RCC 7860 (cell line): ENCODE measurements around the gene GPRASP2.
"Not testable (repeated sequence)": the region's sequence is repeated elsewhere in the genome, so short reads cannot be mapped to it uniquely, and the experiment has no call there.

Experiments
- DNase-seq: peaks from one replicate; pipeline ENCODE4 v3.0.0-alpha.2; 2015; ENCODE audit warnings: low spot score
- FAIRE-seq: peaks from 2 replicates; lab custom pipeline; 2012; peaks lifted over from hg19 to GRCh38; lab: Jason Lieb, UNC

GPRASP2 gene

DNA sequence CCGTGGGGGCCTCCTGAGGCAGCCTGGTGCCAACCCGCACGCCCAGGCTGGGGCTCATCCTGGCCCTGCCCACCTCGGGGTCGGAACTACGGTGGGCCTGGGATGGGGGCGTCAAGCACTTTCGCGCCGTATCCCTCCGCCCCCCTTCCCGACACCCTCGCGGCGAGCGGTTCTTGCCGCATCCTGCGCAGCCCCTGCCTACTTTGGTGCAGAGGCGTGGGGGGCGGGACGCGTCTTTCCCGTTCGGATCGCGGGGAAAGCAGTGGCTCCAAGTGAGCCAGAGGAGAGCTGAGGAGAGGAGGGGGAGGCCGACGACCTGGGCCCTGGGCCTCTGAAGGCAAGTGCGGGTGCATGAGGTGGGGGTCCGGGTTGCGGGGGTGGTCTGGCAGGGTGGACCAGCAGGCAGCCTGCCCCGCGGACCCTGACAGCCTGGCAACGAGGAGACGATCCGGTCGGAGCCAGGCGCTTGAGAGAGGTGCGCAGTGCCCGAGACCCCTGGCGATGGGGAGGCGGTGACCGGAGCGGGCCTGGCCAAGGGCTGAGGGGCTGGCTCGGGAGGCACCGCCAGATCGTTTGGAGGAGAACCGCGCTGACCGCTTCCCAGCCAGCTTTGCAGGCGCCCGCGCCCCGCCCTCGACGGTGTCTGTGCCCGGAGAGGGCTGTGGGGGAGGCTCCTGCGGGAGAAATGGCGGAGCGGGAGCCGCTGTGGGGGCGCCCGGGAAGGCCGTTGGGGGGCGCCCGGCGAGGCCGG is at the start of gene GPRASP2:
GPRASP2 (plus strand) TSS at position 233 of the 751 bp plus-strand sequence. CDS start 2,422 bp downstream, outside the sequence.
- no peak for FAIRE-seq
- no peak for DNase-seq

DNA sequence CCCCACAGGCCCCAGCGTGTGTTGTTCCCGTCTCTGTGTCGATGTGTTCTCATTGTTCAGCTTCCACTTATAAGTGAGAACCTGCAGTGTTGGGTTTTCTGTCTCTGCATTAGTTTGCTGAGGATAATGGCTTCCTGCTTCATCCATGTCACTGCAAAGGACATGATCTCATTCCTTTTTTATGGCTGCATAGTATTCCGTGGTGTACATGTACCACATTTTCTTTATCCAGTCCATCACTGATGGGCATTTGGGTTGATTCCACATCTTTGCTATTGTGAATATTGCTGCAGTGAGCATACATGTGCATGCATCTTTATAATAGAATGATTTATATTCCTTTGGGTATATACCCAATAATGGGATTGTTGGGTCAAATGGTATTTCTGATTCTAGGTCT is 48.4 kb upstream of the GPRASP2 start:
- not testable (repeated sequence) for DNase-seq, FAIRE-seq

DNA sequence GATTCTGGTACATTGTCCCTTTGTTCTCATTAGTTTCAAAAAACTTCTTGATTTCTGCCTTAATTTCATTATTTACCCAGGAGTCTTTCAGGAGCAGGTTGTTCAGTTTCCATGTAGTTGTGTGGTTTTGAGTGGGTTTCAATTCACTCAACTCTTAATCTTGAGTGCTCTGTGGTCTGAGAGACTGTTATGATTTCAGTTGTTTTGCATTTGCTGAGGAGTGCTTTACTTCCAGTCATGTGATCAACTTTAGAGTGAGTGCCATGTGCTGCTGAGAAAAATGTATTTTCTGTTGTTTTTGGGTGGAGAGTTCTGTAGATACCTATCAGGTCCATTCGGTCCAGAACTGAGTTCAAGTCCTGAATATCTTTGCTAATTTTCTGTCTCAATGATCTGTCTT is 45.2 kb upstream of the GPRASP2 start:
- DNase-seq, FAIRE-seq: not testable (repeated sequence)

DNA sequence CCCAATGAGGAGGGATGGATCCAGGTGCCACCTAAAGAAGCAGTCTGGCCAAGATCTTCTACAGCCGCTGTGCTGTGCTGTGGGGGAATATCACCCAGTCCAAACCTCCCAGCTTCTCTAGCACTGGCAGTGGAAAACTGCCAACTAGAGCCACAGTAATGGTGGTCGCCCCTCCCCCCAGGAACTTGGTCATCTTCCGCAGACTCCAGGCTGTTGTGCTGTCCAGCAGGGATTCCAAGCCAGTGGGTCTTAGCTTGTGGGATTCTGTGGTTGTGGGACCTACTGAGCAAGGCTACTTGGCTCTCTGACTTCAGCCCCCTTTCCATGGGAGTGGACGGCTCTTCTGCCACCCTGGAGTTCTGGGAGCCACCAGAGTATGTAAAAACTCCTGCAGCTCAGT is 42.7 kb upstream of the GPRASP2 start:
- DNase-seq (no peak), FAIRE-seq (no peak)

DNA sequence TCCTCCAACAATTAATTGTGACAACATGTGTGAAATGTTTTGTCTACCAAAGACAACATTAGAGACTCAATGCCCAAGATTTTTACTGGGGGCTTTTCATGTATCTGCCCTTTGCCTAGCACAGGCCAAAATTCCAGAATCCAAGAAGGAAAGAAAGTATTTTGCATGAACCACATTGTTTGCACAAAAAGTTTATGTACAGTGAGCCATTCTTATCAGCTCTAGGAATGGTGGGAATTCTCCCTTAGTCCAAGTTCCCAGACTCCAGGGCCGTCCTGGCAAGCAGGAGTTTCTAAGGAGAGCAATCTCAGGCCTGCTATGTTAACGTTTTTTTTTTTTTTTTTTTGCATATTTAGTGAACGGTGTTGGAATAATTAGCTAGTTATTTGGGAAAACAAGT is 39.4 kb upstream of the GPRASP2 start:
- no peak for DNase-seq
- no peak for FAIRE-seq

DNA sequence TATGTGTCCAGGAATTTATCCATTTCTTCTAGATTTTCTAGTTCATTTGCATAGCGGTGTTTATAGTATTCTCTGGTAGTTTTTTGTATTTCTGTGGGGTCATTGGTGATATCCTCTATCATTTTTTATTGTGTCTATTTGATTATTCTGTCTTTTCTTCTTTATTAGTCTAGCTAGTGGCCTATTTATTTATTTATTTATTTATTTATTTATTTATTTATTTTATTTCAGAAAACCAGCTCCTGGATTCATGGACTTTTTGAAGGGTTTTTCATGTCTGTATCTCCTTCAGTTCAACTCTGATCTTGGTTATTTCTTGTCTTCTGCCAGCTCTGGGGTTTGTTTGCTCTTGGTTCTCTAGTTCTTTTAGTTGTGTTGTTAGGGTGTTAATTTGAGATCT is 34.8 kb upstream of the GPRASP2 start:
- not testable (repeated sequence) for DNase-seq, FAIRE-seq

DNA sequence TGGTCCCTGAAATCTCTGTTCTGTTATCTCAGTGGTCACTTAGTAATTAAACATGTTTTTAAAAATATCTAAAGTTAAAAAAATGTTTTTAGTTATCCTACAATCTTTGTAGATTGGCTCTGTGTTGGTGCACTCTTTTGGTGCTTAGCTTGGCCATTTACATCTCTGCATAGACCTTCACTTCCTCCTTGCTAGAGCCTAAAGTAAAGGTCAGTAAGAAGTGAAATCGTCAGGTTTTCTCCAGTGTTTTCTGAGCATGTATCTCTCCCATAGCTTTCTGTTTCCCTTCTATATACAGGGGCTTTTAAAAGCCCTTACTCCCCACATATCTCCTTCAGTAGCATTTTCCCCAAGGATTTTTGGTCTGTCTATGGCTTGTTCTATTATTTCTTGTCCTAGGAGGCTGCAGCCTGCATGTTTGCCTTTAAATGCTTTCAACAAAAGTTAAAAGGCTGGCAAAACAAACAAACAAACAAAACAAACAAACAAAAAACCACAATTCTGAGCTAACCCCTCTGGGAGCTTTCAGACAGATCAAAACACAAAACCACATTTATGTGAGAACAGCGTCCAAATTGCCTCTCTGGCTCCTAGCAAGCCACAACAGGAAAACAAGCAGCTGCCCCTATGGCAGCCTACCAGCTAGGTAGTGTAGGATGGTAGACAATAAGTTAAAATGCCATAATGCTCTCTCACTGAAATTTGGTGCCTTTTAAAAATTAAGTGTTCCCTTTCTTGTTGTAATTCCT is 27.3 kb upstream of the GPRASP2 start:
- FAIRE-seq (no peak), DNase-seq (no peak)

DNA sequence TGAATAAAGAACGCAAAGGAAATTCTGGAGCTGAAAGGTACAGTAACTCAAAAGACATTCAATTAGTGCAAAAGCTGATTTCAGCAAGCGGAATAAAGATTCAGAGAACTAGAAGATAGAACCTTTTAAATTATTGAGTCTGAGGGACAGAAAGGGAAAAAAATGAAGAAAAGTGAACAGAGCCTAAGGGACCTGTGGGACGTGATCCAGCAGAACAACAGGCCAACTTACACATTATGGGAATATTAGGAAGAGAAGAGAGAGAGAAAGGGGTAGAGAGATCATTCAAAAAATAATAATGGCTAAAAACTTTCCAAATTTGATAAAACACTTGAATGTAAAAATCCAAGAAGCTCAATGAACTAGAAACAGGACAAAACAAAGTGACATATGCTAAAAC is 17.5 kb upstream of the GPRASP2 start:
- DNase-seq (no peak), FAIRE-seq (no peak)

DNA sequence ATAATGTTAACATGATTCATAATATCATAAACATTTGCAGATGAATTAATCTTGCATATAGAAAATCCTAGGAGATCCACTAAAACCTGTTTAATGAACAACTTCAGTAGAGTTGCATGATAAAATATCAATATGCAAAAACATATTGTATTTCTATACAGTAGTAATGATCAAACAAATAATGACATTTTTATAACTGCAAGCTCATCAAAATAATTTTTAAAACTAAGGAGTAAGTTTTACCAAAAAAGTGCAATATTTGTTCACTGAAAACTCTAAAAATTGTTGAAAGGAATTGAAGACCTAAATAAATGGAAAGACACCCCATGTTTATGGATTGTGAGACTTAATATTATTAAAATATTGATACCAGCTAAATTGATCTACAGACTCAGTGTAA is 15.9 kb upstream of the GPRASP2 start:
- FAIRE-seq: no peak
- no peak for DNase-seq

DNA sequence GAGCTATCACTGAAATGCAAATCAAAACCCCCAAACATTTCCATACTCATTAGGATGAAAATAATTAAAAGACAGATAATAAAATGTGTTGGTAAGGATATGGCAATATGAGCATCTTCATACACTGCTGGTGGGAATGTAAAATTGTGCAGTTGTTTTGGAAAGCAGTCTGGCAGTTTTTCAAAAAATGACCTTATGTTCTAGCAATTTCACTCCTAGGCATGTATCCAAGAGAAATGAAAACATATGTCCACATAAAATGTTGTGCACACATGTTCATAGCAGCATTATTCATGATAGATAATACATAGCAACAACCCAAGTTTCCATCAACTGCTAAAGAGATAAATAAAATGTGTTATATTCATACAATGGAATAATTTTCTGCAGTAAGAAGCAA is 14.8 kb upstream of the GPRASP2 start:
- no peak for DNase-seq
- no peak for FAIRE-seq

DNA sequence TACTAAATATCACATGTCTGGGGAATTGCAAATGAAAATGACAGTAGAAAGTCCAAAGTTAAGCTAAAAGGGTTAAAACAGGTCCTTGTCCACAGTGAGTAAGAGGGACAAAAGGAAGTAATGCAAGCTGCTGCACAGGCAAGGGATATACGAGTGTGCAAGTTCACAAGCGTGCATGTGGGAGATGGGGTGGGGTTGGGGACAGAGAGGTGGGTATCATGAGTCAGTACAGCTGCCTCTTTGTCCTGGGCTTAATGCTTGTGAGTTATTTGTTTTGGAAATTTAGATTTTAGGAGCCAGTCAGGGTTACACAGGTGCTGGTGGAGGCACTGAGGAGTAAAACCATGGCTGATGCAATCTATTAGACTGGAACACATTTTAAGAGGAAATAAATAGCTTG is 3.3 kb upstream of the GPRASP2 start:
- FAIRE-seq: no peak
- DNase-seq: no peak

DNA sequence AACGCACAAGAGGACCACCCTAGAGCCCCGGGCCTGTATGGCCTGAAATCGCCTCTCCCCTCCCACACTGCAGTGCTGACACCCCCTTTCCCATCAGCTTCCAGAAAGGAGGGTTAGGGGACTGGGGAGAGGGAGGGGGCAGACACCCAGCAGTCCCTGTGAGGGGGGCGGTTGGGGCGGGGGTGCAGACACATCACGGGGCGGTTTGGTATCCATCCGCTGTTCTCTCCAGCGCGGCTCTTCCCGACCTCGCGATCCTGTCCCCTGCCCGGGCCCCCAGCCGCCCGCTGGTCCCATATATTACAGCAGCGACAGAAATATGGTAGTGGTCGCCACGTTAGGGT is 404 bp upstream of the GPRASP2 start:
- DNase-seq: no peak
- no peak for FAIRE-seq

DNA sequence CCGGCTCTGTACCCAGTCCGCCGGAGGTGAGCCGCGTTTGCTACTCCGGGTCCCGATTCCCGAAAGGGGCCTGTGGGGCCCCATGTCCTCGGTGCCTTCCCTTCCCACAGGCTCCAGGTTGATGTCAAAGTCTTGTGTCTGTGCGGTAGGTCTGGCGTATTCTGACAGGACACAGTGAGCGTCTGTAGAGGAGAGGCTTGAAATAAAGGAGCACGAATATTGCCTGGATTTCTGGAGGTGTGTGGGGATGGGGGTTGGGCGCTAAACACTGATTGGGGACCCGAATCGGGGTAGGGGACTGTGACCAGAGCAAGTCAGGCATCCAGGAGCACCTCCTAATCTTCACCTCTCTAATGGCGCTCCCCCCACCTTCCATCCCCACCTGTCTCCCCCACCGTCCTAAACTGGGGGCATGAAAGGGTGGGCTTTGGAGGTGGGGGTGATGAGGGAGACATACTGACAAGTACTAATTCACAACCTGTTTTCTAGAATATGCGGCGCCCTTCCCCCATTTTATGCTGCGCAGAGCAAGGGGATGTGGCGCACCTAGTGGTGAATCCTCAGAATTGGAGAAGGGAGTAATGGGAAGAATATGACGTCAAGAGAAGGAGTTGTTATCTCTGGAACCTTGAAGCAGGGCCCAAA is 855 bp downstream of the GPRASP2 start:
- DNase-seq (no peak), FAIRE-seq (peak; percentile 26)

DNA sequence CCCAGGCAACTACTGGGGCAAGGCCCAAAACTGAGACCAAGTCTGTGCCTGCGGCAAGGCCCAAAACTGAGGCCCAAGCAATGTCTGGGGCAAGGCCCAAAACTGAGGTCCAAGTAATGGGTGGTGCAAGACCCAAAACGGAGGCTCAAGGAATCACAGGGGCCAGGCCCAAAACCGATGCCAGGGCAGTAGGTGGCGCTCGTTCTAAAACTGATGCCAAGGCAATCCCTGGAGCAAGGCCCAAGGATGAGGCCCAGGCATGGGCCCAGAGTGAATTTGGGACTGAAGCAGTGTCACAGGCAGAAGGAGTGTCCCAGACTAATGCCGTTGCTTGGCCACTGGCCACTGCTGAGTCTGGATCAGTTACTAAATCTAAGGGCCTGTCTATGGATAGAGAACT is 2.7 kb downstream of the GPRASP2 start:
- no peak for FAIRE-seq
- no peak for DNase-seq

DNA sequence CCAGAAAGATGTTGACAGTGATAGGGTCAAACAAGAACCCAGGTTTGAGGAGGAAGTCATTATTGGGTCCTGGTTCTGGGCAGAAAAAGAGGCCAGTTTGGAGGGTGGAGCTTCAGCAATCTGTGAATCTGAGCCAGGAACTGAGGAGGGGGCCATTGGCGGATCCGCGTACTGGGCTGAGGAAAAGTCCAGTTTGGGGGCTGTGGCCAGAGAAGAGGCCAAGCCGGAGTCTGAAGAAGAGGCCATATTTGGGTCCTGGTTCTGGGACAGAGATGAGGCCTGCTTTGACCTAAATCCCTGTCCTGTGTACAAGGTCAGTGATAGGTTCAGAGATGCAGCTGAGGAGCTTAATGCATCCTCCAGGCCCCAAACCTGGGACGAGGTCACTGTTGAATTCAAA is 3.7 kb downstream of the GPRASP2 start:
- FAIRE-seq: no peak
- DNase-seq: no peak

DNA sequence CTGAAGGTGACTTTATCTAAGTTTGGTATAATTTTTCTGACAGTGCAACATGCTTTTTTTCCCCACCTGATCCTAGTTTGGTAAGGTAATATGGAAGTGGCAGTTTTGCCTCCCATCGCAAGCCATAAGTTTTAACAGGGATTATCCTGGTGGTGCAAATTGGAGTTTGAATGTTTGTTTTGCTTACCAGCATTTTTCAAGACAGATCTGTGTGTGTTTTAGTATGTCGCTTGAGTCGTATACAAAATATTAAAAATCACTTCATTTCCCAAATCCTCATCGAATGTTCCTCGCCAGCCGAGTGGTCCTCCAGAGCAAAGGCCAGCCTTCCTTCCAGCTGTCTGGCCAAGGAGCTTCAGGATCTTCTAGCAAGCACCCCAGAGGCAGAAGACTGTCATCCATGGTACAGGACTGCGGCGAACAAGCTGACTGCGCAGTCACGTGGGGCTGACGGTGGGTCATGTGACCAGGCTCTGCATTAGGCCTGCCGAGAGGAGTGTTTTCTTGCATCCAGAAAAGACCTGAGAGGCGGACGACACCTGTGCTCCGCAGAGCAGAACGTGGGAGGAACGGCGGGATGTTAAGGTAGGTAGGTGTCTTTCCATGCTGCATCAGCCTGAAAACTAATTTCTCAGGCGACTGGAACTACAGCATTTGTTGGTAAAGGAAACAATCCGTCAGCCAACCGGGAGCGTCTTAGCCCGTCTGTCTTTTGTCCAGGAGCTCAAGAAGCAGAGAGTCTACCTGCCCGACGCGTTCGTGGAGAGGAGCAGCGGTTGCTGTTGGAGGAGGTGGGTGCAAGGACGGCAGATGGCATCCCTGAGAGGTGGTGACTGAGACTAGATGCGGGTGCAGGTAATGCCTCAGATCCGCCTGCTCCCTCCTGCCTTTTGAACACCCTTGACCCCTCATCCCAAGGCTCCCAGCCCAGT is 8.3 kb downstream of the GPRASP2 start, which contains the start of gene GPRASP3:
GPRASP3 (plus strand) TSS at position 507 of the 932 bp plus-strand sequence. CDS start 28,253 bp downstream, outside the sequence.
- no peak for FAIRE-seq
- no peak for DNase-seq

DNA sequence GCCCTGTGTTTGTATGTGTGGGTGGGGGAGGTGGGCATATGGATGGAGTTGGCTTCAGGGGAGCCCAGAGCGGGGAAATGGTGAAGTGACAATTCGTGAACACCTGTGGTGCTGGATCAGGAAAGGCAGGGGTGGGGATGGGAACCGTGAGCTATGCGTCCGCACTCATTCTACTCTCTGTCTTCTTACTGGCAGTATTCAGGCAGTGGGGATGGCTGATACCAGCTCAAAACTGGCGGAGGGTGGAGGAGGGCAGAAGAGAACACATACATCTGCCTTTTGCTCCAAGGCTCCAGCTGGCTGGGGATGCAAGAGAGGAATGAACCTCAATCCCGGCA is 8.9 kb downstream of the GPRASP2 start:
- not testable (repeated sequence) for DNase-seq, FAIRE-seq

DNA sequence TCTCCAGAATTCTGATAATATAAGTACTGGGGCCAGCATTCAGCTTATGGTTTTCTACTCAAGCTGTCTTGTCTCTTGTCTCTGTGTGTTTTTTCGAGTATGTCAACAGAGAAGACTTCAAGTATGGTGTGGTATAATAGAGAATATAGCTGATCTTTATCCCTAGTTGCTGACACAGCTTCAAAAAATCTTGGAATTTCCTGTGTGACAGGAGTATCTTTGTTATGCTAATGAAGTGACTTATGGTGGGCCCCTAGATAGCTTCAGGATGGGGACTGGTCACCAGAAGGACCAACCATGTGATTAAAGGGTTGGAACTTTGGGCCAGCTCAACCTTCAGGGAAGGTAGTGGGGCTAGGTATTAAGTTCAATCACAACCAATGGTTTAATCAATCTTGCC is 11.2 kb downstream of the GPRASP2 start:
- DNase-seq (no peak), FAIRE-seq (no peak)

DNA sequence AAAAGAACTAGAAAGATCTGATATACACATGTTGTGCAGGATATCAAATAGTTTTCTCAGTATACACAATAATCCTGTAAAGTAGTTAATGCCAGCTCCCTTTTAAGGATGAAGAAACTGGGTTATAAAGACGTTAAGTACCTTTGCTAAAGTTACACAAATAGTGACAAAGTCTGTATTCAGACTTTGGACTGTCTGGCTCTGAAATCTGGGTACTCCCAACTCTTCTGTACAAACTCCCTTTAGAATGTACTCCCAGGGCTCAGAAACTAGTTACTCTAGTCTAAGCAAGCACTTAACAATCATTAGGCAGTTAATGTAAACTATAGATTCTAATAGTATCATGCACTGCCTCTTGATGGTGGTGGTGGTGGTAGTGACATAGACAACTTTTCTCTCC is 15.5 kb downstream of the GPRASP2 start:
- FAIRE-seq: no peak
- no peak for DNase-seq

DNA sequence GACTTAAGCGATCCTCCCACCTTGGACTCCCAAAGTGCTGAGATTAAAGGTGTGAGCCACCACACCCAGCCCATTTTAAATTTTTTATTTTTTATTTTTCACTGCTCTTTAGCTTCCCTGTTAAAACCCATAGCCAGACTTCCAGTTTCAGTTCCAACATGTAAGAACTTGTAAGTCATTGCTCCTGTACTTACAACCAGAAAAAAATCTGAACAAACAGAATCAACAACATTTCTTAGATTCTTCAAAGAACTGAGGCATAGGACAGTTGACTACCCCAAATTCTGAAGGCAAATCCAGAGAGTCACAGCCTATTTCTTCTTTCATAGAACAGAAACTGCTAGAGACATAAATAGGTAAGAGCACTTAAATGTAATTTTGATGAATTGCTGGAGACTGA is 16.4 kb downstream of the GPRASP2 start:
- no peak for DNase-seq
- no peak for FAIRE-seq

DNA sequence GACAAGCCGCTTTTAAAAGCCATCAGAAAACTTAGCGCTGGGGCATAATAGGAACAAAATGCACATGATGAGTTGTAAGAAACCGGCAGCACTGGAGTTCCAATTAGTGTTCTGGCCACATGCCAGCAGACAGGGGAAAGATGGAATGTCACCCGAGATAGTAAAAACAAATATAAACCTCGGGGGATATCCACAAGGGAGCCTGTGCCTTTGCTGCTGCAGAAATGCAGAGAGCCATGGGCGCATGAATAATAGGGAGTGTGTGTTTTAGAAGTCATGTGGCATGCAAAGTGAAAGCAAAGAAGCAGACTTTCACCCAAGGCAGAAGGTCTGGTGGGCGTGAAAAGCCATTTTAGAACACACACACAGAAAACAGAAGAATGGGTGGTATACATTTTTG is 27.4 kb downstream of the GPRASP2 start:
- FAIRE-seq (no peak), DNase-seq (no peak)
